ENCODE results near the gene TULP4. TPM values are rescaled to one million over a fixed set of nuclear protein-coding genes. Genes with fewer than 3 reads are reported as not detected.

TULP4 gene
- total and polyA plus RNA-seq, 2 donors = 5.3 to 293 TPM

DNA sequence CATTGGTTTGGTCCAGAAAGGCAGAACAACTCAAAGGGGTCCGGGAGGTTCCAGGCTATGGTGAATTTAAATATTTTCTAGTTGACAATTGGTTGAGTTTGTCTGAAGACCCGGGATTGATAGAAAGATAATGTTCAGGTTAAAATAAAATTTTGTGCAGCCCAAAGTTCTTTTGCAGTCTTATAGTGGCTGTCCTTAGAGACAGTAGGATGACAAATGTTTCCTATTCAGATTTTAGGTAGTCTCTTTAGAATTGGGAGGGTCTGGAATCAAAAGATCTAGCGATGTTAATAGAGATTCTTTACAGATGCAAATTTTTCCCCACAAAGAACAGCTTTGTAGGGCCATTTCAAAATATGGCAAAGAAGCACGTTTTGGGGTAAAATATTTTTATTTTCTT, 109.1 kb downstream of the TULP4 start:
- no peaks in the 10 kb centered on the region for H3K36me3 ChIP-seq (ENCODE audit: insufficient read depth)
- no peak for DNase-seq (ENCODE audit: extremely low spot score)
- WGBS = 91% methylated on average over 4 of the region's 4 CpGs
- H3K4me1 ChIP-seq (ENCODE audit: insufficient read depth) = no peaks in the 10 kb centered on the region
- H3K4me3 ChIP-seq (ENCODE audit: low read depth, low read length) = no peak overlapping the region
- no peak overlapping the region for H3K27ac ChIP-seq (ENCODE audit: low read depth)

DNA sequence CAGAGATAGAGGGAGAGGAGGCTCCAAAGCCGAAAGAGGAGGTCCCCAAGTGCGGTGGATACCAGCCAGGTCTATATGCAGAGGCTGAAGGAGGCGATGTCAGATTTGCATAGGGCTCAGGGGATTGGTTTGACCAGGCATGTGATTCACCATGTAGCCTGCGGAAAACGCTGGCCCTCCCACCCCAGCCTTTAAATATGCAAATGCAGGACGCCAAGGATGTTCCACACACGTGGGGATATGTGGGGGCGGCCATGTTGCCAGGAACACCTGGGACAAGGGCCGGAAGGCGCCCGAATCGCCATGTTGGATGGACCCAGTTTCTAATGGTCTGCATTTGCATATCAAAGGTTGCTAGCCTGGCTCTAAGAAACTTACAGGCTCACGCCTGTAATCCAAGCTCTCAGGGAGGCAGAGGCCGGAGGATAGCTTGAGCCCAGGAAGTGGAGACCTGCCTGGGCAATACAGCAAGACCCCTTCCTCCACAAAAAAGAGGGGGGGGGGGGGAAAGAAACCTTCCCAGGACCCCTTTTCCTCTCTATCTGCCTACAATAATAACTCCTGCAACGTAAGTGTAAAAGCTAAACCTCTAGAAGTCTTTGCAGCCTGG, 110.5 kb downstream of the TULP4 start:
- no peaks in the 10 kb centered on the region for H3K36me3 ChIP-seq (ENCODE audit: insufficient read depth)
- no peaks in the 10 kb centered on the region for H3K4me1 ChIP-seq (ENCODE audit: insufficient read depth)
- no peak overlapping the region for H3K4me3 ChIP-seq (ENCODE audit: low read depth, low read length)
- H3K27ac ChIP-seq (ENCODE audit: low read depth) = no peak overlapping the region
- DNase-seq (ENCODE audit: extremely low spot score) = no peak
- WGBS = 95% methylated on average over 15 of the region's 15 CpGs

DNA sequence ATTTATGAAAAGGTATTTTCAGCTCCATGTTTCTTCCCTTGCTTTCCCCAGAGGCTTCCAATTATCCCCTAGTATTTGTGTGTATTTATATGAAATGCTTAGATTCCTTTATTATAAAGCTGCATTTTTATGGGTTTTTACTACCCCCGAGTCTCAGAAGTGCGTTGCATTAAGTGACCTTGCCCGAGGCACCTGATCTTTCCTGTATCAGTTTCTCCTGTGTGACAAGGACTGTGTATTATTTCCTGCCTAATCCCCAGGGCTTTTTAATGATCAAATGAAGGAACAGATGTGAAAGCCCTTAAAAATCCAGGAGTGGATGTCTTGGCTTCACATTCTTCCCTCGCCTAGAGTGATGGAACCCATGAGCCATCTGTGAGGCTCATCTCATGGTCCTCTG, 118.8 kb downstream of the TULP4 start:
- no peak overlapping the region for H3K4me3 ChIP-seq (ENCODE audit: low read depth, low read length)
- no peaks in the 10 kb centered on the region for H3K4me1 ChIP-seq (ENCODE audit: insufficient read depth)
- WGBS = 72% methylated on average over 4 of the region's 4 CpGs
- H3K27ac ChIP-seq (ENCODE audit: low read depth) = no peak overlapping the region
- DNase-seq (ENCODE audit: extremely low spot score) = no peak
- H3K36me3 ChIP-seq (ENCODE audit: insufficient read depth) = no peaks in the 10 kb centered on the region

DNA sequence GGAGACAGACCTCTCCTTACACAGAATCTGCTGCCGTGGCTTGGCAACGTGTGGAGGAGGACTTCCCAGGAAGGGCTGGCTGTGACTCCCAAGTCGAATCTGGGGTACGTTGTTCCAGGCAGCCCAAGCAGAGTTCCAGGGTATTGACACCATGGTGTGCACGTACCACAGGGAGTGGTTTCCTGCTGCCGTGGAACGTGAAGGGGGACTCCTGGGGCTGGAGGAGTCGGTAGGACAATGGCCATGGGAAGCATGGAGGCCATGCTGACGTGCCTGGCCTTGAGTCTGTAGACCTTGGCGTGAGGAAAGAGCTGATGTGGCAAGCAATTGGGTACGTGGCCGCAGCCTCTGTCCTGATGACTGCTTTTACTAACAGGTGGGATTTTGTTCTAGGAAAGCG, 119.3 kb downstream of the TULP4 start:
- 91% methylated on average over 13 of the region's 13 CpGs for WGBS
- no peaks in the 10 kb centered on the region for H3K4me1 ChIP-seq (ENCODE audit: insufficient read depth)
- no peak overlapping the region for H3K27ac ChIP-seq (ENCODE audit: low read depth)
- DNase-seq (ENCODE audit: extremely low spot score) = no peak
- no peaks in the 10 kb centered on the region for H3K36me3 ChIP-seq (ENCODE audit: insufficient read depth)
- no peak overlapping the region for H3K4me3 ChIP-seq (ENCODE audit: low read depth, low read length)

DNA sequence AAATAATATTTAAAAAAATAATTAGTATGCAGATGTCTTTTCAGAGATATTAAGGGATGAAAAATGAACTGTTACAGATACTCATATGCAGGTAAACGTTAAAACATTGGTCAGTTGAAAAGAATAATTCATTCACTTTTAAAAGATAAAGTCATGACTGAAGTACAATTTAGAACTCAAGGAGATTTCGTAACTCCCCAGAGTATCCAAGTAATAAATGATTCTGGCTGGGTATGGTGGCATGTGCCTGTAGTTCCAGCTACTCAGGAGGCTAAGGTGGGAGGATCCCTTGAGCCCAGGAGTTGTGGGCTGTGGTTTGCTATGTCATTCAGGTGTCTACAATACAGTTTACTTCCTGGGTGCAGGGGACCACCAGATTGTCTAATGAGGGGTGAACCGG, 125.3 kb downstream of the TULP4 start:
- no peaks in the 10 kb centered on the region for H3K36me3 ChIP-seq (ENCODE audit: insufficient read depth)
- no peak for DNase-seq (ENCODE audit: extremely low spot score)
- WGBS = 96% methylated on average over 3 of the region's 3 CpGs
- H3K27ac ChIP-seq (ENCODE audit: low read depth) = no peak overlapping the region
- H3K4me3 ChIP-seq (ENCODE audit: low read depth, low read length) = no peak overlapping the region
- H3K4me1 ChIP-seq (ENCODE audit: insufficient read depth) = no peaks in the 10 kb centered on the region

DNA sequence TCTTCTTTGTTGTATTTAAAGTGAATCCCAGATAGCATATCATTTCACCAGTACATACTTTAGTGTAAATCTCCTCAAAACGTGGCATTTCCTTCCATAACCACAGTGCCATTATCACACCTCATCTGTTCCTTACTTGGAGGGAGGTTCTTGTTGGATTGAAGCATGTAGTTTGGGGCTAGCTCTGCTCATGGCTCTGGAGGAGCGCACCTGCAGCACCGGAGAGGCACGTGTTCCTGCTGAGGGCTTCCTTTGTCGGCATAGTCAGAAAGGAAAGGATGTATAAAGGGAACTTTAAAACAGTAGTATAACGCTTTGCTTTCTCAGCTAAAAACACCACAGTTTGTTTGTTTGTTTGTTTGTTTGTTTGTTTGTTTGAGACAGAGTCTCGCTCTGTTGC, 126.0 kb downstream of the TULP4 start:
- no peak overlapping the region for H3K27ac ChIP-seq (ENCODE audit: low read depth)
- H3K36me3 ChIP-seq (ENCODE audit: insufficient read depth) = no peaks in the 10 kb centered on the region
- H3K4me3 ChIP-seq (ENCODE audit: low read depth, low read length) = no peak overlapping the region
- no peaks in the 10 kb centered on the region for H3K4me1 ChIP-seq (ENCODE audit: insufficient read depth)
- DNase-seq (ENCODE audit: extremely low spot score) = no peak
- WGBS = 93% methylated on average over 7 of the region's 7 CpGs

DNA sequence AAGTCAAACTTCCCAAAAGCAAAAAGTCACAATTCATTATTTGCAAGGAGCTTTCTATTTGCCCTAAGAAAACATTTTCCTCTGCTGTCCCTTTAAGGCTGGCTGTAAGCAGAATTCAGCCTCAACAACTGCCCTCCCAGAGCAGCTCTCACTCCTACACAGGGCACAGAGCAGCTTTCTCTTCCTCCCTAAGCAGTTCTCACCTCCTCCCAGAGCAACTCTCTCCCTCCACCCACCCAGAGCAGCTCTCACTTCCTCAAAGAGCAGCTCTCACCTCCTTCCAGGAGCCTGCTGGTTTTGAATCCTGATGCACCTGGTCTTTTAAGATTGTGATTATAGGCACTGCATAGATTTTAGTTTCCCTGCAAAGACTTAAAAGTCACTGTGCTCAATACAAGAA, 127.0 kb downstream of the TULP4 start:
- Histone ChIP-seq H3K27ac (ENCODE audit: low read depth) (no peak overlapping the region), H3K4me3 (ENCODE audit: low read depth, low read length) (no peak overlapping the region), H3K36me3 (ENCODE audit: insufficient read depth) (no peaks in the 10 kb centered on the region), H3K4me1 (ENCODE audit: insufficient read depth) (no peaks in the 10 kb centered on the region)
- DNase-seq (ENCODE audit: extremely low spot score) = no peak

DNA sequence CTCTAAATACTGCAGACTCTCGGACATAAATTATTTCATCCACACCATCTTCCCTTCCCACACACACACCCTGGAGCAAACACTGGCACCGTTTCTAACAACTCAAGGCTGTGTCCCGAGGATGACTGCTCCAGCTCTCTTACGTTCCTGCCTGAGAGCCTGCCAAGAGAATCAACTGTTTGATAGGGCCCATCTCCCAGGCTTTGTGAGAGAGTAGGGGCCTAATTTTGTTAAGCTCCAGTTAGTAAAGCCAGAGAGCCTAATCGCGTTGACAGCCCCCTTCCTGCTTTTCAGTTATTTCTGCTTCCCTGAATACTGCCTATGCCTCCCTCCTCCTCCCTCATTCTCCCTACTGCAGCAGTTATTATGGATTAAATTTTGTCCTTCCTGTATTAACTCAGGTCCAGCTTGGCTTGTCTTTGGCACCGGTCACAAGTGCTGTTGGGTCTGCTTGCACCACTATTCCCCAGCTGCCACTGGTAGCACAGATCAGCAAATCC, 129.5 kb downstream of the TULP4 start:
- WGBS = 22% methylated on average over 7 of the region's 7 CpGs
- DNase-seq (ENCODE audit: extremely low spot score) = peak; percentile 59
- no peaks in the 10 kb centered on the region for H3K36me3 ChIP-seq (ENCODE audit: insufficient read depth)
- H3K27ac ChIP-seq (ENCODE audit: low read depth) = no peak overlapping the region
- H3K4me1 ChIP-seq (ENCODE audit: insufficient read depth) = no peaks in the 10 kb centered on the region
- no peak overlapping the region for H3K4me3 ChIP-seq (ENCODE audit: low read depth, low read length)

DNA sequence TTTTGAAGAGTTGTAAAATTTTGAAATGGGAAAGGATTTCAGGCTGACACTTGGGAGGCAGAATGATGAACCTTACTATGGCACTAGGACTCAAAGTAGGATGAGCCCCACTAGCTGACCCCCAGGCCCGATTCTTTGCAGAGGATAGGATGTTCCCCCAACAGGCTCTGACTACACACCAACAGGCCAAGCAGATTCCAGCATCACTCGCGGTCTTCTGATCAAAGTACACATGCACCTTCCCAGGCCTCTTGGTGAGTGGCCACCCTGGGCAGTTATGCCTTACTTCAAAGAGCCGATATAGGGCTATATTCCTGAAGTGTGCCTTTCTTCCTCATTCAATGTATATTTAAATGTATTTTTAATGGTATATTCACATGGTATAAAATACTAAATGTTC, 130.0 kb downstream of the TULP4 start:
- Histone ChIP-seq H3K4me3 (ENCODE audit: low read depth, low read length) (no peak overlapping the region), H3K36me3 (ENCODE audit: insufficient read depth) (no peaks in the 10 kb centered on the region), H3K4me1 (ENCODE audit: insufficient read depth) (no peaks in the 10 kb centered on the region), H3K27ac (ENCODE audit: low read depth) (no peak overlapping the region)
- no peak for DNase-seq (ENCODE audit: extremely low spot score)
- WGBS = 90% methylated on average over 4 of the region's 4 CpGs

DNA sequence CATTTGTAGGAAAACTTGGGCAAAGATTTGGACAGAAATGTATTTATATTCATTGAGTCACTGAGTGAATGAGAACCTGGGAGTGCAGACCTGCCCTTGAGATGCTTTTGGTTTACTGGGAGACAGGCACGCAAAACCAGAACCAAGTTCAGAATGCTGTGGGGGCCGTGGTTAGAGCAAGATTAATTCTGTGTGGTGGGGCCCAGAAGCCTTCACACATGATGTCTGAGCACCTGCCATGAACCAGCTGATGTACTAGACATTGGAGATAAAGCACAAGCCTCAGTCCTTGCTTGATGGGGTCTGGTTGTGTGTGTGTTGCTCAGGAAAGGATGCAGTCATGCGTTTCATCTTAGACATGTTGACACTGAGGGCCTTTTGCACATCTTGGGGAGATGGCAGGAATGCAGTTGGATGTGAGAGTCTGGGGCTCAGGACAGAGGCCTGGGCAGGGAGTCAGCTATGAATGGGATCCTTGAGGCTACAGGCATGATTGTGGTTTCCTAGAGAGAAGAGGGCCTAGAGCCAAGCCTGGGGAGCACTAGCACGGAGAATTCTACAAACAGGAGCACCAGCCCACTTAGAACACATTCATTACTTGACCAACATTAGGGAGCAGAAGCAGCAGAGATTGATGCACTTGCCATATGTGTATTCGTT, 133.3 kb downstream of the TULP4 start:
- Histone ChIP-seq H3K27ac (ENCODE audit: low read depth) (no peak overlapping the region), H3K4me1 (ENCODE audit: insufficient read depth) (no peaks in the 10 kb centered on the region), H3K4me3 (ENCODE audit: low read depth, low read length) (no peak overlapping the region), H3K36me3 (ENCODE audit: insufficient read depth) (no peaks in the 10 kb centered on the region)
- DNase-seq (ENCODE audit: extremely low spot score) = no peak
- WGBS = 94% methylated on average over 5 of the region's 5 CpGs

DNA sequence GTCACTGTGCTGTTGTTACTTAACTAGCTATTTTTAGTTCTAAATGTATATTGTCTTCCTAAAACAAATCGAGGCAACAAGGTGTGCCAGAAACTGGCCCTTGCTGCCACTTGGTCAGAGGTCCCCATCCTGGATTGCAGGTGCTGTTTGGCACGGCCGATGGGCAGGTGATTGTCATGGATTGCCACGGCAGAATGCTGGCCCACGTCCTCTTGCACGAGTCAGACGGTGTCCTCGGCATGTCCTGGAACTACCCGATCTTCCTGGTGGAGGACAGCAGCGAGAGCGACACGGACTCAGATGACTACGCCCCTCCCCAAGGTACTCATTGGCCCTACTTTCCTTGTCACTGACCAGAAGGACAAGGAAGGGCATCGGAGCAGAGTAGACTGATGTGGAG, 136.6 kb downstream of the TULP4 start:
- Histone ChIP-seq H3K4me3 (ENCODE audit: low read depth, low read length) (no peak overlapping the region), H3K27ac (ENCODE audit: low read depth) (no peak overlapping the region), H3K36me3 (ENCODE audit: insufficient read depth) (no peaks in the 10 kb centered on the region), H3K4me1 (ENCODE audit: insufficient read depth) (no peaks in the 10 kb centered on the region)
- 96% methylated on average over 14 of the region's 14 CpGs for WGBS
- no peak for DNase-seq (ENCODE audit: extremely low spot score)

DNA sequence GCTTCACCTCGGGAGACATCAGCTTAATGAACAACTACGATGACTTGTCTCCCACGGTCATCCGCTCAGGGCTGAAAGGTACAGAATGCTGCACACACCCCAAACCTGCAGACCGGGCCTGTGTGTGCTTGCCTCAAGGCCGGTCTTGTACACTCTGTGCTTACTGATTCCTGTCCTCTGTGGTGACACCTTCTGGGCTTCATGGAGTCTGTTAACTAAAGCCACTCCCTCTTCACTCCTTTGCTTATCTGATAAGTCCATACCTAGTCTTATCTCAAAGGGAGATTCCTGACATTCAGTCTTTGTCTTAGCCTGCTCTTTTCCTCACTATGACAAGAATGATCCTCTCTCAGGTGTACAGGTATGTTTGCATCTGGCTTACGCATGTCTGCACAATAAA, 139.9 kb downstream of the TULP4 start:
- H3K4me1 ChIP-seq (ENCODE audit: insufficient read depth) = no peaks in the 10 kb centered on the region
- WGBS = 82% methylated on average over 7 of the region's 7 CpGs
- no peak for DNase-seq (ENCODE audit: extremely low spot score)

DNA sequence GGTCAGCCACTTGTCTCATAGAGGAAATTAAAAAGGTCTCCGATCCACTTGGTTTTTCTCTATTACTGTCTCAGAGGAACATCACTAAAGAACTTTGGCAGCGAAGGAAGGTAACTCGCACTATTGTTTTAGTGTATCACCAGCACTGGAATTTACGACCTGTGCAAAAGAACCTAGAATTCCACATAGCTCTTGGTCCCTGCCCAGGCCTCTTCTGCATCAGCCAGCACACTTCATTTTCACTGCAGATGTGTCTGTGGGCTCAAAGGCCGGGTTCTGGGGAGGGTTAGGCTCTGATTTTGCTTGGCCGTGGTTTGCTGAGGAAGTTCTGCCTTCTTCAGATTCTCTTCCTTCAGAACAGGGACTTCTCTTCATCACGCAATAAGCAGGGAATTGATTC, 144.9 kb downstream of the TULP4 start:
- WGBS = 86% methylated on average over 7 of the region's 7 CpGs
- Histone ChIP-seq H3K4me3 (ENCODE audit: low read depth, low read length) (no peak overlapping the region), H3K27ac (ENCODE audit: low read depth) (no peak overlapping the region), H3K36me3 (ENCODE audit: insufficient read depth) (no peaks in the 10 kb centered on the region), H3K4me1 (ENCODE audit: insufficient read depth) (no peaks in the 10 kb centered on the region)
- DNase-seq (ENCODE audit: extremely low spot score) = no peak

More for the DNA sequence above, 139.9 kb downstream of the TULP4 start:
- Histone ChIP-seq H3K36me3 (ENCODE audit: insufficient read depth) (no peaks in the 10 kb centered on the region), H3K4me3 (ENCODE audit: low read depth, low read length) (no peak overlapping the region), H3K27ac (ENCODE audit: low read depth) (no peak overlapping the region)

DNA sequence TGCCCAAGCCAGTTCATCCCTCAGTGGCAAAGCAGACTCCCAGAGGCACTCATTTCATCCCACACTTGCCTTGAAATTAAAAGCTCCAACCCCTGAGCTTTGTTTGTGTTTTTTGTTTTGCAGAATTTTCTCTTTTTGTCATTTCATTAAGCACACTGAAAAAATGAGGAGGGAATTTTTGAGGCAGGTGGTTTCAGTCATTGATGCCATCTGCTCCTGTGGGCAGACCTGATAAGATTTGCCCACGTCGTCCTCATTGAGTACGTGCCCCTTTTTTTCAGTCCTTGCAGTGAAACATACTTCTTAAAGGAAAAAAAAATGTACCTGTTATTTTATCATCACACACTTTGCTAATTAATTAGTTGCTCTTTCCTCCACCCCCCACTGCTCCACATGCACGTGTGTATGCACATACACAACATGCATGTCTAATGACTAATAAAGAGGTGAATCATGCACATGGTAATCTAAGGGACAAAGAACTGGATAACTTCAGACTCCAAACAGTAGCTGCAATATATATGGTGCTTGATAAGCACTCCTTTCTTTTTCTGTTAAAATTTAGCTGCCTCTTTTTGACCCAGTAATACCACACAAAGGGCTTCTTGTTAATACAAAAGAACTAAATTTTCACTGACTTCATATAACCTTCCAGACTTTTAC, 145.5 kb downstream of the TULP4 start:
- Histone ChIP-seq H3K4me3 (ENCODE audit: low read depth, low read length) (no peak overlapping the region), H3K4me1 (ENCODE audit: insufficient read depth) (no peaks in the 10 kb centered on the region), H3K27ac (ENCODE audit: low read depth) (no peak overlapping the region), H3K36me3 (ENCODE audit: insufficient read depth) (no peaks in the 10 kb centered on the region)
- 91% methylated on average over 4 of the region's 4 CpGs for WGBS
- DNase-seq (ENCODE audit: extremely low spot score) = no peak
